ENCODE results near the gene BSCL2.

- TF ChIP-seq CTCF (IDR thresholded peaks at IDR 0.05; ENCODE audit: low read depth, low read length) = no peak
- no peak for TF ChIP-seq EZH2phosphoT487 (IDR thresholded peaks at IDR 0.05; ENCODE audit: low read depth)
Observed at GRCh38 chr11:62677156-62677555, 30.1 kb downstream of the BSCL2 start.
